Lung (tissue), 12 donors: ENCODE results near the gene TMTC2. TPM values are rescaled to one million over a fixed set of nuclear protein-coding genes. Genes with fewer than 3 reads are reported as not detected.

ENCODE experiments used
- ATAC-seq: fragments of 200-7000 bp; cut with Tn5 transposase; one replicate; pipeline ENCODE4 v1.9.1; 2020; ENCODE audit warnings: moderate number of reproducible peaks; ENCODE audit not compliant: insufficient read depth, low FRiP score
- DNase-seq, 3 donors: peaks; one replicate each; pipeline ENCODE4 v3.0.0-alpha.2; 2013 to 2017
- H3K27ac ChIP-seq, 2 donors: one replicate each; pipeline ENCODE4 v1.5.1; 2013; ENCODE audit warnings: mild to moderate bottlenecking in 2 of 2, moderate library complexity in 2 of 2, control low read depth in 1 of 2, inconsistent platforms in 1 of 2, low read depth in 1 of 2, low read length in 1 of 2
- H3K27me3 ChIP-seq, 3 donors: one replicate each; pipeline ENCODE4 v1.5.1; 2013; ENCODE audit warnings: low read length in 2 of 3; ENCODE audit not compliant: control insufficient read depth in 3 of 3, insufficient read depth in 3 of 3
- H3K36me3 ChIP-seq, 4 donors: one replicate each; pipeline ENCODE4 v1.5.1; 2013; ENCODE audit warnings: low read length in 4 of 4, mild to moderate bottlenecking in 1 of 4, moderate library complexity in 1 of 4; ENCODE audit not compliant: control insufficient read depth in 4 of 4, insufficient read depth in 4 of 4
- H3K4me1 ChIP-seq, 5 donors: one replicate each; pipeline ENCODE4 v1.5.1; 2013; ENCODE audit warnings: low read length in 5 of 5, mild to moderate bottlenecking in 2 of 5, moderate library complexity in 1 of 5; ENCODE audit not compliant: control insufficient read depth in 5 of 5, insufficient read depth in 5 of 5
- H3K4me3 ChIP-seq: one replicate; pipeline ENCODE4 v1.5.1; 2013; ENCODE audit warnings: mild to moderate bottlenecking, control low read depth, moderate library complexity
- H3K9ac ChIP-seq, 2 donors: one replicate each; pipeline ENCODE4 v1.5.1; 2013; ENCODE audit warnings: low read length in 2 of 2, control low read depth in 1 of 2; ENCODE audit not compliant: insufficient read depth in 1 of 2
- H3K9me3 ChIP-seq, 4 donors: one replicate each; pipeline ENCODE4 v1.5.1; 2013; ENCODE audit warnings: low read length in 3 of 4, mild to moderate bottlenecking in 1 of 4, moderate library complexity in 1 of 4; ENCODE audit not compliant: control insufficient read depth in 4 of 4, insufficient read depth in 3 of 4
- CTCF ChIP-seq: IDR thresholded peaks from 2 replicates; pipeline ENCODE4 v1.5.1; 2012; ENCODE audit warnings: mild to moderate bottlenecking; ENCODE audit errors: control extremely low read depth, extremely low read depth
- WGBS, 2 donors: extraction: QIAGEN DNeasy Blood & Tissue Kit; methylation state at CpG; one replicate each; pipeline ENCODE4 v1.1.7; 2013; 5-methylcytosine and 5-hydroxymethylcytosine counted together
- polyA plus RNA-seq, 2 donors: library from polyadenylated mRNA; stranded (reverse); fragments of 200-250 nt; gene quantifications; one replicate each; pipeline ENCODE4 v1.2.1, GENCODE V29; 2013
- total RNA-seq, 2 donors: library from RNA; depleted of rRNA in 1 of 2; stranded (reverse); fragments of >200 nt in 1 of 2; gene quantifications; one replicate each; pipeline ENCODE4 v1.2.1, GENCODE V29; 2014 to 2021
- donor health status: control.
- donor health status: control.
- donor health status: Bipolar disorder and iron deficiency.
- donor health status: healthy.
- donor health status: DM: yes; HTN: yes; CAD: no.

Gene TMTC2
- total and polyA plus RNA-seq, 4 donors, result 5.3 to 77.1 (median 14.0) TPM

- WGBS, 2 donors, result 91 to 94% methylated on average over 1 of the region's 1 CpG
- H3K27ac ChIP-seq, result no peak overlapping the region
- no peak for TF ChIP-seq CTCF
- H3K27me3 ChIP-seq, result no peaks in the 10 kb centered on the region
- DNase-seq (no peak), ATAC-seq (no peak)
- no peak overlapping the region for H3K9ac ChIP-seq
- no peaks in the 10 kb centered on the region for H3K9me3 ChIP-seq
- H3K4me1 ChIP-seq, result no peaks in the 10 kb centered on the region
- H3K4me3 ChIP-seq, result no peak overlapping the region
- H3K36me3 ChIP-seq, result peaks cover 0 to 2% (median 0%) of the 10 kb centered on the region in 4 donors
These were observed 378.9 kb downstream of the TMTC2 start for GRCh38 chr12:83065562-83065961.

- Histone ChIP-seq H3K4me3 (no peak overlapping the region), H3K27me3 (no peaks in the 10 kb centered on the region), H3K4me1 (no peaks in the 10 kb centered on the region), H3K36me3 (no peaks in the 10 kb centered on the region), H3K27ac (no peak overlapping the region), H3K9ac (no peak overlapping the region), H3K9me3 (peaks cover 0 to 4% (median 0%) of the 10 kb centered on the region in 4 donors)
- TF ChIP-seq CTCF, result no peak
- no peak for ATAC-seq
- no peak for DNase-seq
These were observed 381.3 kb downstream of the TMTC2 start for GRCh38 chr12:83067981-83068380.

- Histone ChIP-seq H3K27me3 (no peaks in the 10 kb centered on the region), H3K4me1 (no peaks in the 10 kb centered on the region), H3K4me3 (no peak overlapping the region), H3K9ac (no peak overlapping the region), H3K36me3 (peaks cover 0 to 4% (median 2%) of the 10 kb centered on the region in 4 donors), H3K27ac (no peak overlapping the region), H3K9me3 (peaks cover 0 to 4% (median 0%) of the 10 kb centered on the region in 4 donors)
- WGBS, 2 donors, result 94 to 95% methylated on average over 6 of the region's 6 CpGs
- no peak for TF ChIP-seq CTCF
- ATAC-seq (no peak), DNase-seq (no peak)
These were observed 387.7 kb downstream of the TMTC2 start for GRCh38 chr12:83074358-83074894.

GRCh38 chr12:83075471-83075870 lies 388.8 kb downstream of the TMTC2 start:
- 85 to 86% methylated on average over 1 of the region's 1 CpG for WGBS, 2 donors
- H3K27ac ChIP-seq, result no peak overlapping the region
- ATAC-seq, result no peak
- H3K4me1 ChIP-seq, result no peaks in the 10 kb centered on the region
- H3K36me3 ChIP-seq, result peaks cover 0 to 4% (median 2%) of the 10 kb centered on the region in 4 donors
- DNase-seq, result no peak
- peaks cover 0 to 4% (median 0%) of the 10 kb centered on the region in 4 donors for H3K9me3 ChIP-seq
- no peak for TF ChIP-seq CTCF
- H3K9ac ChIP-seq, result no peak overlapping the region
- no peak overlapping the region for H3K4me3 ChIP-seq
- H3K27me3 ChIP-seq, result no peaks in the 10 kb centered on the region
